Measurements from ENCODE around the gene SSTR3. TPM values are rescaled to one million over a fixed set of nuclear protein-coding genes. Genes with fewer than 3 reads are reported as not detected.

Gene SSTR3
- total and polyA plus RNA-seq, 4 donors, result 0.19 TPM; not detected in 3

DNA sequence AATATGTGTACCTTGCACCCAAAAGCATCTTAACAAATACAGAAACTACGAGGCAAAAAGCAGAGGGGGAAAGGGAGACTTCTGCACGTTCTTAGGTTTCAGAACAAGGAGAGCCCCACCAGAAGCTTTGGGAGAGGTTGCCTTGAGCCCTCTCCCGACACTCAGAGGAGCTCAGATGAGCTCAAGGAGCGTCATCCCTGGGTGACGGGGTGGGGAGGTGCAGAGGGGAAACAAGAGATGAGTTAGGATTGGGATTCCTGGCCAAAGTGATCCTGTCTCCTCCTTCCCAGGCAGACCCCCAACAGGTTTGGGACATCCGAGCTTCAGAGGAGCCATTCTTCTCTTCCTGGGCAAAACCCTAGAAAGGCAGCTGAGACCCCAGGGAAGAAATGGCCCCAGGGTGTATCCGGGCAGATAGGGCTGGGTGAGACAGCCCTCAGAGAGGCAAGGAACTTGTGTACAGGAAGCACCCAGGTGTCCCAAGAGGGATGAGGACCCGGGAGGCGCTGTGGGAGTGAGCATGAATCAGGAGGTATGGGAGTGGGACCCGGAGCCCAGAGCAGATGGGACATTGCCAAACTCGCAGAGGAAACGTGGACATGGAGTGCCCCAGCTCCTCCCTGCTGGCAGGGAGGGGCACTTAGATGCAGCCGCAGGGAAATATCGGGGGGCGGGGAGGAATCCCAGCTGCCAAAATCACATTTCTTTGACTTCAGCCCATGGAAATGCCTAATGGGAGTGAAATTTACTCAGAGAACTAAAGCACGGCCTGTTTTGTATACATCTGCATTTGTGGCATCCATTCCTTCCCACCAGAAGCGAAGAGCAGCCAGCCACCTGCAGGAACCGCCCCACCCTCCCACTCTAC lies 36.6 kb downstream of the SSTR3 start:
- DNase-seq (ENCODE audit: low spot score), result no peak
- no peak overlapping the region for H3K4me3 ChIP-seq (ENCODE audit: low read depth in 1 of 3, low read length in 3 of 3)

GRCh38 chr22:37174964-37175363 lies 37.3 kb downstream of the SSTR3 start:
- H3K27me3 ChIP-seq (ENCODE audit: control insufficient read depth in 4 of 4, insufficient read depth in 4 of 4, low read length in 3 of 4), result no peaks in the 10 kb centered on the region
- 94% methylated on average over 9 of the region's 9 CpGs for WGBS
- H3K9me3 ChIP-seq (ENCODE audit: control insufficient read depth in 4 of 4, low read length in 3 of 4), result no peaks in the 10 kb centered on the region
- no peak overlapping the region for H3K27ac ChIP-seq (ENCODE audit: low read depth in 1 of 2, low read length in 2 of 2)
- no peak overlapping the region for H3K4me3 ChIP-seq (ENCODE audit: low read depth in 1 of 3, low read length in 3 of 3)
- no peak overlapping the region for H3K9ac ChIP-seq (ENCODE audit: low read depth in 1 of 2, low read length in 2 of 2)
- TF ChIP-seq, protein P1, sequence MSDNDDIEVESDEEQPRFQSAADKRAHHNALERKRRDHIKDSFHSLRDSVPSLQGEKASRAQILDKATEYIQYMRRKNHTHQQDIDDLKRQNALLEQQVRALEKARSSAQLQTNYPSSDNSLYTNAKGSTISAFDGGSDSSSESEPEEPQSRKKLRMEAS (IDR thresholded peaks at IDR 0.05), result no peak
- TF ChIP-seq EGR1 (IDR thresholded peaks at IDR 0.05; ENCODE audit: low read depth in 2 of 2) (no peak), SP1 (IDR thresholded peaks at IDR 0.05) (no peak), FOXA1 (IDR thresholded peaks at IDR 0.05) (no peak), TAF1 (conservative IDR thresholded peaks at IDR 0.05) (no peak), ZBTB33 (IDR thresholded peaks at IDR 0.05) (no peak)
- TF ChIP-seq, protein P2, sequence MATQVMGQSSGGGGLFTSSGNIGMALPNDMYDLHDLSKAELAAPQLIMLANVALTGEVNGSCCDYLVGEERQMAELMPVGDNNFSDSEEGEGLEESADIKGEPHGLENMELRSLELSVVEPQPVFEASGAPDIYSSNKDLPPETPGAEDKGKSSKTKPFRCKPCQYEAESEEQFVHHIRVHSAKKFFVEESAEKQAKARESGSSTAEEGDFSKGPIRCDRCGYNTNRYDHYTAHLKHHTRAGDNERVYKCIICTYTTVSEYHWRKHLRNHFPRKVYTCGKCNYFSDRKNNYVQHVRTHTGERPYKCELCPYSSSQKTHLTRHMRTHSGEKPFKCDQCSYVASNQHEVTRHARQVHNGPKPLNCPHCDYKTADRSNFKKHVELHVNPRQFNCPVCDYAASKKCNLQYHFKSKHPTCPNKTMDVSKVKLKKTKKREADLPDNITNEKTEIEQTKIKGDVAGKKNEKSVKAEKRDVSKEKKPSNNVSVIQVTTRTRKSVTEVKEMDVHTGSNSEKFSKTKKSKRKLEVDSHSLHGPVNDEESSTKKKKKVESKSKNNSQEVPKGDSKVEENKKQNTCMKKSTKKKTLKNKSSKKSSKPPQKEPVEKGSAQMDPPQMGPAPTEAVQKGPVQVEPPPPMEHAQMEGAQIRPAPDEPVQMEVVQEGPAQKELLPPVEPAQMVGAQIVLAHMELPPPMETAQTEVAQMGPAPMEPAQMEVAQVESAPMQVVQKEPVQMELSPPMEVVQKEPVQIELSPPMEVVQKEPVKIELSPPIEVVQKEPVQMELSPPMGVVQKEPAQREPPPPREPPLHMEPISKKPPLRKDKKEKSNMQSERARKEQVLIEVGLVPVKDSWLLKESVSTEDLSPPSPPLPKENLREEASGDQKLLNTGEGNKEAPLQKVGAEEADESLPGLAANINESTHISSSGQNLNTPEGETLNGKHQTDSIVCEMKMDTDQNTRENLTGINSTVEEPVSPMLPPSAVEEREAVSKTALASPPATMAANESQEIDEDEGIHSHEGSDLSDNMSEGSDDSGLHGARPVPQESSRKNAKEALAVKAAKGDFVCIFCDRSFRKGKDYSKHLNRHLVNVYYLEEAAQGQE (IDR thresholded peaks at IDR 0.05), result no peak
- no peaks in the 10 kb centered on the region for H3K36me3 ChIP-seq (ENCODE audit: control insufficient read depth in 4 of 4, insufficient read depth in 3 of 4, low read depth in 1 of 4, low read length in 3 of 4)
- DNase-seq (ENCODE audit: low spot score), result no peak
- H3K4me1 ChIP-seq (ENCODE audit: control insufficient read depth in 4 of 4, insufficient read depth in 4 of 4, low read length in 3 of 4), result peaks cover 9 to 32% (median 19%) of the 10 kb centered on the region in 4 donors

More for the DNA sequence above, 36.6 kb downstream of the SSTR3 start:
- 84% methylated on average over 18 of the region's 18 CpGs for WGBS
- H3K9me3 ChIP-seq (ENCODE audit: control insufficient read depth in 4 of 4, low read length in 3 of 4), result no peaks in the 10 kb centered on the region
- no peaks in the 10 kb centered on the region for H3K27me3 ChIP-seq (ENCODE audit: control insufficient read depth in 4 of 4, insufficient read depth in 4 of 4, low read length in 3 of 4)
- H3K4me1 ChIP-seq (ENCODE audit: control insufficient read depth in 4 of 4, insufficient read depth in 4 of 4, low read length in 3 of 4), result peaks cover 9 to 32% (median 19%) of the 10 kb centered on the region in 4 donors
- TF ChIP-seq EGR1 (IDR thresholded peaks at IDR 0.05; ENCODE audit: low read depth in 2 of 2), result no peak
- H3K36me3 ChIP-seq (ENCODE audit: control insufficient read depth in 4 of 4, insufficient read depth in 3 of 4, low read depth in 1 of 4, low read length in 3 of 4), result no peaks in the 10 kb centered on the region
- no peak overlapping the region for H3K9ac ChIP-seq (ENCODE audit: low read depth in 1 of 2, low read length in 2 of 2)
- H3K27ac ChIP-seq (ENCODE audit: low read depth in 1 of 2, low read length in 2 of 2), result peak overlapping the region in 1 of 2 donors; percentile 62

DNA sequence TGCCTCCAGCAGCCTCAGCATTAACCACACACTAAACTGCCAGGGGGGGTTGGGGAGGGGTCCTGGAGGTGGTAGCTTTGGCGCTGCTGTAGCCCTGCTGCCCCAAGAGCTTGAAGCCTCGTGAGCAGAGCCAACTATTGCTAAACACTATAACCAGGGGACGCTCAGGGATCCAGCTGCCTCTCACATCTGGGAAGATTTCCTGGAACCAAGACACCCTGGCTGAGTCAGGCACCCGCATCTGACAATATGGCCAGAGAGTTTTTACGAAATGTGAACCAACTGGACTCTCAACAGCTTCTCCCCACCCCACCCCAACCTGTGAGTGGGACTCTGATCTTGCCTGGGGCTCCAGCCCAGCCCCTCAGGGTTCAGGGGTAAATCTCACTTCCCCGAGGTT lies 38.6 kb downstream of the SSTR3 start:
- H3K4me3 ChIP-seq (ENCODE audit: low read depth in 1 of 3, low read length in 3 of 3), result no peak overlapping the region
- no peak overlapping the region for H3K27ac ChIP-seq (ENCODE audit: low read depth in 1 of 2, low read length in 2 of 2)
- no peaks in the 10 kb centered on the region for H3K27me3 ChIP-seq (ENCODE audit: control insufficient read depth in 4 of 4, insufficient read depth in 4 of 4, low read length in 3 of 4)
- no peaks in the 10 kb centered on the region for H3K9me3 ChIP-seq (ENCODE audit: control insufficient read depth in 4 of 4, low read length in 3 of 4)
- 91% methylated on average over 6 of the region's 6 CpGs for WGBS
- H3K4me1 ChIP-seq (ENCODE audit: control insufficient read depth in 4 of 4, insufficient read depth in 4 of 4, low read length in 3 of 4), result peaks cover 7 to 26% (median 12%) of the 10 kb centered on the region in 4 donors
- no peaks in the 10 kb centered on the region for H3K36me3 ChIP-seq (ENCODE audit: control insufficient read depth in 4 of 4, insufficient read depth in 3 of 4, low read depth in 1 of 4, low read length in 3 of 4)
- no peak for DNase-seq (ENCODE audit: low spot score)
- H3K9ac ChIP-seq (ENCODE audit: low read depth in 1 of 2, low read length in 2 of 2), result no peak overlapping the region
- TF ChIP-seq HNF4A (conservative IDR thresholded peaks at IDR 0.05), result no peak
- TF ChIP-seq, protein P3, sequence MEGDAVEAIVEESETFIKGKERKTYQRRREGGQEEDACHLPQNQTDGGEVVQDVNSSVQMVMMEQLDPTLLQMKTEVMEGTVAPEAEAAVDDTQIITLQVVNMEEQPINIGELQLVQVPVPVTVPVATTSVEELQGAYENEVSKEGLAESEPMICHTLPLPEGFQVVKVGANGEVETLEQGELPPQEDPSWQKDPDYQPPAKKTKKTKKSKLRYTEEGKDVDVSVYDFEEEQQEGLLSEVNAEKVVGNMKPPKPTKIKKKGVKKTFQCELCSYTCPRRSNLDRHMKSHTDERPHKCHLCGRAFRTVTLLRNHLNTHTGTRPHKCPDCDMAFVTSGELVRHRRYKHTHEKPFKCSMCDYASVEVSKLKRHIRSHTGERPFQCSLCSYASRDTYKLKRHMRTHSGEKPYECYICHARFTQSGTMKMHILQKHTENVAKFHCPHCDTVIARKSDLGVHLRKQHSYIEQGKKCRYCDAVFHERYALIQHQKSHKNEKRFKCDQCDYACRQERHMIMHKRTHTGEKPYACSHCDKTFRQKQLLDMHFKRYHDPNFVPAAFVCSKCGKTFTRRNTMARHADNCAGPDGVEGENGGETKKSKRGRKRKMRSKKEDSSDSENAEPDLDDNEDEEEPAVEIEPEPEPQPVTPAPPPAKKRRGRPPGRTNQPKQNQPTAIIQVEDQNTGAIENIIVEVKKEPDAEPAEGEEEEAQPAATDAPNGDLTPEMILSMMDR (IDR thresholded peaks at IDR 0.05; ENCODE audit: low read depth, low read length, missing input control), result no peak
- no peak for TF ChIP-seq ATF3 (IDR thresholded peaks at IDR 0.05)
- TF ChIP-seq, protein P2 (IDR thresholded peaks at IDR 0.05), result no peak
- TF ChIP-seq HNF4G (IDR thresholded peaks at IDR 0.05), result no peak
- TF ChIP-seq SP1 (IDR thresholded peaks at IDR 0.05), result no peak
- no peak for TF ChIP-seq RAD21 (IDR thresholded peaks at IDR 0.05)
- TF ChIP-seq JUND (IDR thresholded peaks at IDR 0.05), result no peak
- TF ChIP-seq FOXA1 (IDR thresholded peaks at IDR 0.05), result no peak
- TF ChIP-seq, protein P1 (IDR thresholded peaks at IDR 0.05), result no peak
- TF ChIP-seq EGR1 (IDR thresholded peaks at IDR 0.05; ENCODE audit: low read depth in 2 of 2), result no peak

Measured in liver (tissue), 9 donors.